Breast epithelium (tissue), 4 donors: ENCODE results near the gene RHCG. TPM values are rescaled to one million over a fixed set of nuclear protein-coding genes. Genes with fewer than 3 reads are reported as not detected.

Source experiments
- DNase-seq, 2 donors: peaks; one replicate each; pipeline ENCODE4 v3.0.0-alpha.2; 2019; ENCODE audit warnings: low spot score in 2 of 2
- H3K27ac ChIP-seq, 2 donors: fragments of 200-600 bp; sonication (generic) in 1 of 2; one replicate each; pipeline ENCODE4 v1.5.1; 2016 to 2019; ENCODE audit warnings: mild to moderate bottlenecking in 1 of 2
- H3K27me3 ChIP-seq, 2 donors: fragments of 200-600 bp; sonication (generic) in 1 of 2; one replicate each; pipeline versions ENCODE4 v1.5.1 to v1.6.0; 2017 to 2019; ENCODE audit warnings: control low read depth in 1 of 2, mild to moderate bottlenecking in 1 of 2
- H3K36me3 ChIP-seq: fragments of 200-600 bp; one replicate; pipeline ENCODE4 v1.5.1; 2019
- H3K4me1 ChIP-seq, 2 donors: fragments of 200-600 bp; sonication (generic); one replicate each; pipeline ENCODE4 v1.5.1; 2016 to 2019; ENCODE audit warnings: control low read depth in 1 of 2
- H3K4me3 ChIP-seq, 3 donors: fragments of 200-600 bp; sonication (generic); 1 replicate in 2 of 3; 2 replicates in 1 of 3; pipeline ENCODE4 v1.5.1; 2016 to 2019; ENCODE audit warnings: mild to moderate bottlenecking in 3 of 3, moderate library complexity in 2 of 3
- H3K9me3 ChIP-seq, 2 donors: fragments of 200-600 bp; sonication (generic) in 1 of 2; one replicate each; pipeline ENCODE4 v1.5.1; 2016 to 2019; ENCODE audit warnings: control low read depth in 1 of 2
- POLR2A ChIP-seq: fragments of 450-650 bp; IDR thresholded peaks from one replicate; pipeline ENCODE4 v1.6.1; 2016; ENCODE audit warnings: antibody characterized with exemption, mild to moderate bottlenecking, moderate library complexity
- POLR2AphosphoS5 ChIP-seq, 3 donors: sonication (generic); formaldehyde crosslinking; IDR thresholded peaks; one replicate each; pipeline ENCODE4 v1.6.1; 2017; ENCODE audit warnings: antibody characterized with exemption in 3 of 3
- intact Hi-C: fragments of 100-400 bp; cut with DNase I; formaldehyde crosslinking; loops from one replicate; pipeline ENCODE4 v1.15.1; 2023; ENCODE audit warnings: low total_unique reads
- total RNA-seq, 3 donors: library from RNA; depleted of rRNA; stranded (reverse); fragments of >200 nt; gene quantifications; one replicate each; pipeline ENCODE4 v1.1.0, GENCODE V29; 2016
- TF ChIP-seq, protein P1 (sequence below), 3 donors: fragments of 450-650 bp; IDR thresholded peaks; one replicate each; pipeline ENCODE4 v1.5.1; 2016 to 2017; ENCODE audit warnings: antibody characterized with exemption in 3 of 3, mild to moderate bottlenecking in 3 of 3, moderate library complexity in 3 of 3

The RHCG gene
- total RNA-seq, 3 donors from 2014 or later, result 0.16 to 1.5 (median 0.66) TPM

DNA sequence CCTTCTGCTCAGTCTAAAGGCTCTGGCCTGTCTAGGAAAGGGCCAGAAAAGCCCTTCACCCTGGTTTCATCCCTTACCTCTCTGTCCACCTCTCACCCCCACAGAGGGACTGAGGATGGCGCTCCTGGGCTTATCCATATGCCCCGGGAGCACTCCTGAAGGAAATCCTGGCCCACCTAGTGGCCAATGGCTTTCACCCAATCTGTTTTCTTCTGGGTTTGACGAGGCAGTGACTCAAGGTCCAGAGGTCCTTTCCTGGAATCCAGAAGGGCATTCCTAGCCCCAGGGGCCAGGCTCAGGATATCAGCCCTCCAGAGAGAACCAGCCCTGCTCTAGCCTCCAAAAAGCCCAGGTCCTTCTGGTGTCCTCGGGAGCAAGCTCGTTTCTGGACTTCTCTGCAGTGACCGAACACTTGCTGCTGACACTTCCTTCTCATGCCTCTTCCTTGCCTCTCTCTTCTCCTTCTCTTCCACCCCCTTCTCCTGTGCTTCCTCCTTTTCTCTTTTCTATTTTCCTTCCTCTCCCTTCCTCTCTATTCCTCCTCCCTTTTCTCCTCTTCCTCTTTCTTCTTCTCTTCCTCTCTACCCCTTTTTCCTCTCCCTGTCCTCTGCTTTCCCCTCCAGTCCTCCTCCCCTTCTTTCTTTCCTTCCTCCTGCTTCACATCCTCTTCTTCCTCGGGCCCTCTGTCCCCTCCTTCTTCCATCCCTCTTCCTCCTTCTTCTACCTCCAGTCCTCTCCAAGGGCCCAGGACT, 59.6 kb downstream of the RHCG start:
- H3K27ac ChIP-seq, result no peak overlapping the region
- no peaks in the 10 kb centered on the region for H3K36me3 ChIP-seq
- H3K9me3 ChIP-seq, result no peaks in the 10 kb centered on the region
- H3K4me1 ChIP-seq, result no peaks in the 10 kb centered on the region
- TF ChIP-seq POLR2A, result no peak
- no peak for TF ChIP-seq POLR2AphosphoS5 (IDR thresholded peaks at IDR 0.05)
- TF ChIP-seq, protein P1, sequence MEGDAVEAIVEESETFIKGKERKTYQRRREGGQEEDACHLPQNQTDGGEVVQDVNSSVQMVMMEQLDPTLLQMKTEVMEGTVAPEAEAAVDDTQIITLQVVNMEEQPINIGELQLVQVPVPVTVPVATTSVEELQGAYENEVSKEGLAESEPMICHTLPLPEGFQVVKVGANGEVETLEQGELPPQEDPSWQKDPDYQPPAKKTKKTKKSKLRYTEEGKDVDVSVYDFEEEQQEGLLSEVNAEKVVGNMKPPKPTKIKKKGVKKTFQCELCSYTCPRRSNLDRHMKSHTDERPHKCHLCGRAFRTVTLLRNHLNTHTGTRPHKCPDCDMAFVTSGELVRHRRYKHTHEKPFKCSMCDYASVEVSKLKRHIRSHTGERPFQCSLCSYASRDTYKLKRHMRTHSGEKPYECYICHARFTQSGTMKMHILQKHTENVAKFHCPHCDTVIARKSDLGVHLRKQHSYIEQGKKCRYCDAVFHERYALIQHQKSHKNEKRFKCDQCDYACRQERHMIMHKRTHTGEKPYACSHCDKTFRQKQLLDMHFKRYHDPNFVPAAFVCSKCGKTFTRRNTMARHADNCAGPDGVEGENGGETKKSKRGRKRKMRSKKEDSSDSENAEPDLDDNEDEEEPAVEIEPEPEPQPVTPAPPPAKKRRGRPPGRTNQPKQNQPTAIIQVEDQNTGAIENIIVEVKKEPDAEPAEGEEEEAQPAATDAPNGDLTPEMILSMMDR (IDR thresholded peaks at IDR 0.05), result no peak
- intact Hi-C loops, result no loop called here
- no peak for DNase-seq
- no peak overlapping the region for H3K4me3 ChIP-seq
- peaks cover 0 to 17% of the 10 kb centered on the region in 2 donors for H3K27me3 ChIP-seq

DNA sequence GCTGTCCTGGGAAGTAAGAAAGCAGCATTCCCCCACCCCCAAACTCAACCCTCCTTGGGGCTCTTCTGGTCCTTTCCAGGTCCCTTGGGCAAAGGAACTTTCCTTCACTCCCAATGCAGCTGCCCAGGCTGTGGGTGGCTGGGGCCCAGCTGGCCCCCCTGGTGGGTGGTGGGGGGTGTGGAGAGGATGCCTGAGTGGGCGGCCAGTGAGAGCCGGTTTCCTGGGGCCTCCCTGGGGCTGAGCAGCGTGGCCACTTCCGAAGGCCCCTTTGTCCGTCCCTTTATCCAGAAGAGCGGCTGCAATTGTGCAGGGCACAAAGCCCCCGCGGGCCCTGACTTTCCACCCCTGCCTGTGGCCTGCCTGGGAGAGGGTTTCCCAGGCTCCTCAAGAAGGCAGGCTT, 61.0 kb downstream of the RHCG start:
- no peak overlapping the region for H3K4me3 ChIP-seq
- no peak overlapping the region for H3K27ac ChIP-seq
- no peak for DNase-seq
- H3K36me3 ChIP-seq, result no peaks in the 10 kb centered on the region
- TF ChIP-seq POLR2AphosphoS5 (IDR thresholded peaks at IDR 0.05) (no peak), POLR2A (no peak)
- TF ChIP-seq, protein P1 (IDR thresholded peaks at IDR 0.05), result no peak
- intact Hi-C loops, result no loop called here
- H3K4me1 ChIP-seq, result no peaks in the 10 kb centered on the region
- H3K9me3 ChIP-seq, result no peaks in the 10 kb centered on the region
- peaks cover 0 to 17% of the 10 kb centered on the region in 2 donors for H3K27me3 ChIP-seq

DNA sequence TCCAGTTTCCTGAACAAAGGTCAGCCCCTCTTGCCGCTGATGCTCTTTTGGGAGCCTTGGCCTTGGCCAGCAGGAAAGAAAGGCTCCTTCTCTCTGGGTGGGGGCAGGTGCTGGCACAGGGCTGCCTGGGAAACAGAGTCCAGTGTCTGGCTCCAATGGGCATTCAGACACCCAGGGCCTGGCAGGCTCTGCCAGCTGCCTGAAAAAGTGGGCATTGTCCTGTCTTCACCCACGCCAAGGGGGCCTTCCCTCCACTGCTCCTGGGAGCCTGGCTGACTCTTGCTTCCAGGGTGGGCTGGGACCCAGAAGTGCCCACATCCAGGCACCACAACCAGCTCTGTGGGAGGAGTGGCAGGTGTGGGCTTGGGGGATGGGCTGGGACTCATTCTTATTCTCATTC, 62.7 kb downstream of the RHCG start:
- H3K4me1 ChIP-seq, result no peaks in the 10 kb centered on the region
- DNase-seq, result no peak
- no peak overlapping the region for H3K4me3 ChIP-seq
- peaks cover 0 to 17% of the 10 kb centered on the region in 2 donors for H3K27me3 ChIP-seq
- TF ChIP-seq, protein P1 (IDR thresholded peaks at IDR 0.05), result no peak
- TF ChIP-seq POLR2A (no peak), POLR2AphosphoS5 (IDR thresholded peaks at IDR 0.05) (no peak)
- intact Hi-C loops, result loop anchor here (2.0 to 5.0 kb wide), 2 partner anchors 76 to 553 kb away; no protein-coding TSS in a partner anchor
- no peaks in the 10 kb centered on the region for H3K9me3 ChIP-seq
- no peaks in the 10 kb centered on the region for H3K36me3 ChIP-seq
- H3K27ac ChIP-seq, result no peak overlapping the region

- peak; percentile 64 to 91 for DNase-seq
- H3K4me1 ChIP-seq, result no peaks in the 10 kb centered on the region
- intact Hi-C loops, result loop anchor here (5.0 kb wide), 1 partner anchor 73 kb away; no protein-coding TSS in a partner anchor
- no peak overlapping the region for H3K27ac ChIP-seq
- H3K27me3 ChIP-seq, result peaks cover 0 to 6% of the 10 kb centered on the region in 2 donors
- no peaks in the 10 kb centered on the region for H3K9me3 ChIP-seq
- no peak for TF ChIP-seq POLR2A
- TF ChIP-seq, protein P1 (IDR thresholded peaks at IDR 0.05), result peak; percentile 94 to 99 (median 97)
- peak in 1 of 3 donors; percentile 20 for TF ChIP-seq POLR2AphosphoS5 (IDR thresholded peaks at IDR 0.05)
- peak overlapping the region; percentile 26 to 50 (median 46) for H3K4me3 ChIP-seq
- H3K36me3 ChIP-seq, result no peaks in the 10 kb centered on the region
Measured at GRCh38 chr15:89430530-89431341, 65.6 kb downstream of the RHCG start.
